ENCODE measurements around the gene AAMP.

AAMP gene

DNA sequence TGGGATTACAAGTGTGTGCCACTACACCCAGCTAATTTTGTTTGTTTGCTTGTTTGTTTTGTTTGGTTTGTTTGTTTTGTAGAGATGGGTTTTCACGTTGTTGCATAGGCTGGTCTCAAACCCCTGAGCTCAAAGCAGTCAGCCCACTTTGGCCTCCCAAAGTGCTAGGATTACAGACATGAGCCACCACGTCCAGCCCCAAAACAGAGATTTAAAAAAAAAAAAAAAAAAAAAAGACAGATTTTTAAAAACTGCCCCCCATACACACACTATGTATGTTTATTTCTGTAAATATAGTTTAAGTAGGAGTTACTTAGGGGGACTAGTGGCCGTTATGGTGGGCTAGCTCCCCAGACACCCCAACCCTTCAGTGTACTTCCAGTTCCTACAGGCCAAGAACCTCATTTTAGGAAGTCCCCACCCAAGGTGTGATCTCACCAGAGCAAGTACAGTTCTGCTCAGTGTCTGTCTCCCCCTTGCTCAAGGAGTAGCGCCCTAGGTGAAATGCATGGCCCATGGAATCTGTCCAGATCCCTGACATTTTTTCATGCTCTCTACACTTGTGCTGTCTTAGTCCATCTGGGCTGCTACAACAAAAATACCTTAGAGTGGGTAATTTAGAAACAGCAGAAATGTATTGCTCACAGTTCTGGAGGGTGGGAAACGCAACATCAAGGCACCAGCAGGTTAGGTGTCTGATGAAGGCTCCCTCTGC, 23.9 kb upstream of the AAMP start:
- no peak for DNase-seq

GRCh38 chr2:218292048-218293014, 22.4 kb upstream of the AAMP start, which contains the start of gene TMBIM1:
TSS of gene TMBIM1 (minus strand) at chr2:218292503. CDS start at chr2:218282141, 10,362 bp downstream.
- peak; percentile 82 for DNase-seq

DNA sequence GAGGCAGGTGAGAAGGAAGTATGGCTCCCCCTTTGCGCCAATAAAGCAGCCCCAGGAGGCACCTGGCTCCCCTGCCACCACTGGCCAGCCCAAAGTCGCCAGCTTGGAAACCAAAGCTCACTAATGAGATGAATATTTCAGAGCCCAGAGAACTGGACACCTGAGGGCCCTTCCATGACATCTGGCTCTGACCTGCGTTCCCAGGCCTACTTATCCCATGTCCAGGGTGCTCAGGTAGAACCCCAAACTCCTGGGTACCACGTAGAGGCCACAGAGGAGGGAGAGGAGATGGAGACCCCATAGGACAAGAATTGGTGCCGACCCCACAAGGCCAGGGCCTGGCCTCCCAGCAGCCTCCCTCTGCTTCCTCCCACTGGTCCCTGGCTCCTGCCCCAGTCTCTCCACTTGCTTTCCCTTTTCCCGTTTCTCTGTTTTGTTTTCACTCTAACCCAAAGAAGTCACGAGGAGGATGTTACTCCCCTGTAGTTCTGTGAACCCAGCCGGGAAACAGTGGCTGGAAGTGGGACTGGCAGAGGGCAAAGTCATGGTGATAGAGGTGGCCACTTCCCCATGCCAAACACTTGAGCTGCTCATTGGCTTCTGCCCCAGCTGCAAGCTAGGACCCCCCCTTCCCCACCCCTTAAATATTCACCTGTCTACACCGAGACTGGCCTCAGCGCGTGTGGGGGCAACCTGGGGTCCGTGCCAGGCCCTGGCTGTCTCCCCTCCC, 21.5 kb upstream of the AAMP start:
- DNase-seq = peak; percentile 34

GRCh38 chr2:218290316-218291261, 20.7 kb upstream of the AAMP start:
- DNase-seq = peak; percentile 86

DNA sequence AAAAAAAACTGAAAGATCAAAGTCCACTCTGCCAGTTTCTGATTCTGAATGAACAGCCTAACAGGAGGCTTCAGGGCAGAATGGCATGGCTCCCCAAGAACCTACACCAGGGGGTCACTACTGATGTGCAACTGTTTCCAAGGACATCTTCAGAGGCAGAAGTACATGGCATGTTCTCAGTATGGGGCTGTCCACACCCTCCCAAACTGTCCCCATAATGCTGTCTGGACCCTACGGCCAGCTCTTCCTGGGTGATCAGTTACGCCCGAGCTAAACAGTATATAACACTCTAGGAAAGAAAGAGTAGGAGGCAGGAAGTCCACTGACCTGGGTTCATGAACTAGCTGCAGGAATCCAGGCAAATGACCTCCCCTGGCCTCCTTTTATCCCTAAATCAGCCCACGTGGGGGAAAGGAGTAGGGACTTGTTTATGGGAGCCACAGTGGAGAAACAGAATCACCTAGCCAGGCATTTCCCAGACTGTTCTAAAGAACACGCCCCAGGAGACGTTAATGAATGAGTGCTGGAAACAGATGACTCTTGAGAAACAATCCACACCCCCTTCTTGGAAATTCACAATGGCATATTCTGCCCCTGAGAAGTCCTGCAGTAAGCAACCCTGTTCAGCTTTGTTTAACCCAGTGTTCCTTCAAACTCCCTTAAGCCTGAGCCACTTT, 19.8 kb upstream of the AAMP start:
- DNase-seq = no peak

- peak; percentile 91 for DNase-seq
These were observed 16.9 kb upstream of the AAMP start for GRCh38 chr2:218286570-218287459.

- peak; percentile 27 for DNase-seq
These were observed 15.7 kb upstream of the AAMP start for GRCh38 chr2:218285604-218286003.

GRCh38 chr2:218284106-218284811, 14.3 kb upstream of the AAMP start:
- DNase-seq = peak; percentile 52

- DNase-seq = no peak
These were observed 12.4 kb upstream of the AAMP start for GRCh38 chr2:218282173-218282991.

DNA sequence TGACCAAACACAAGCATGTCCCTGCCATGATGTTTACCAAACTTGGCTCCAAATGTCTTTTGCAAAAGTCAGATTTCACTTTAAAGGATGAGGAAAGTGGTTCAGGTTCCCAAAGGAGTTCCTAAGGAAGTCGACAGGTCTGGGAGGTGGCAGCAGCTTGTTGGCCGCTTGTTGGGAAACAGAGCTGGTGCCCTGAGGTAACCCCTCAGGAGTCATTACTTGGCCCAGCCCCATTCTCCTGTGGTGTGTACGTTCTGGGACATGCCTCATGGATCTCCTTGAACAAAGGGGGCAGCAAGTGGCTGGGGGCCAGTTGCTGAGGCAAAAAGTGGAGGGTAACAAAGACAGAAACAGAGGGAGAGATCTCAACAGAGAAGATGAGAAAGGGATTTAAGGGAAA, 11.5 kb upstream of the AAMP start:
- DNase-seq = no peak

GRCh38 chr2:218280260-218280870, 10.4 kb upstream of the AAMP start:
- DNase-seq = no peak

GRCh38 chr2:218278531-218279360, 8.8 kb upstream of the AAMP start:
- DNase-seq = no peak

DNA sequence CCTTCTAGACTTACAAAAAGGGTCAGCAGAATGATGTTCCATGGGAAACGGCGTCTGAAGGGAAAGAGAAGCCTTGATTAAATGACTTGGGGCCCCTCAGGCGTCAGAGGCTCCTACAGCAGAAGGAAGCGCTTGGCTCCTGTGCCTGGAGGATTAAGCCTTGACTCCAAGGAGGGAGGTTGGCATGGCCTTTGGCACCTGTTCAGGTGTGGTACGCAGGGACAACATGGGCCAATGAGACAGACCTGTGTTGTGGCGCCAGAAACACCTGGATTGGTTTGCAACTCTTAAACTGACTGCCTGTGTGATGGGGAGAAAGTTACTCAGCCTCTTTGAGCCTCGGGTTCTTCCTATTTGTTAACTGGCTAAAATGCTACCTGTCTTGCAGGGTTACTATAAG, 8.0 kb upstream of the AAMP start:
- DNase-seq = no peak

- DNase-seq = no peak
These were observed 7.2 kb upstream of the AAMP start for GRCh38 chr2:218276986-218277755.

DNA sequence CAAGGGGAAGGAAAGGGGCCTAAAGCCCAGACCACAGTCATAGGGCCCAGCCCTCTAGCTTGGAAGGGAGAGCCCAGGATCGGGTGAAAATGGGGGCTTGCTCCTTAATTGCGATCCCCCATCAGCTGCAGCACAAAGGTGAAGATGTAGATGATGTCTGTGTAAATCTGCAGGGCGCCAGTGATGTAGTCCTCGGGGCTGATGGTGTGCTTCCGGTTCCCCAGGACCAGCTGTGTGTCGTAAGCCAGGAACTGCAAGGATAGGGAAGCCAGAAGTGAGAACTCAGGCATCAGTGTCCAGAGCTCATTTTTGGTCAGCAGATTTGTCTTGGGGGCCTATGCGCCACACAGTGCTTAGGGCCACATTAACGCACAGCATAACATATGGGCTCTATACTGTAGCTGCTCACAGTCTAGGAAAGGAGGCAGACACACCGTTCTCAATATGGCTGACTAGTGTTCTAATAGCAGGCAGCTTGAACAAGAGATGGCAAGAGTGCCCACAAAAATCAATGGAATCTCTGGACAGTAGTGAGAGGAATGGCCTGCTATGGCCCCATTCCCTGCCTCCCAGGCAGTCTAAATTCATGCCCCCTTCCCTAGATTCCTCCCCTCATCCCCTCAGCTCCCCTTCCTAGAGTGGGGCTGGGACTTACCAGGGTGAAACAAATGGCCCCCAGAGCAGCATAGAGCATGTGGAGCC, 5.6 kb upstream of the AAMP start:
- no peak for DNase-seq

GRCh38 chr2:218274586-218274985, 4.6 kb upstream of the AAMP start:
- no peak for DNase-seq

Measured in CD4-positive, alpha-beta T cell treated with Interferon gamma for 1 hour (primary cell).